CD4-positive, alpha-beta memory T cell (primary cell): ENCODE measurements around the gene IST1. TPM values are rescaled to one million over a fixed set of nuclear protein-coding genes. Genes with fewer than 3 reads are reported as not detected.
A peak's percentile ranks its signal among the peaks of the same experiment; 100 is the strongest.
"Not testable (repeated sequence)": the region's sequence is repeated elsewhere in the genome, so short reads cannot be mapped to it uniquely, and the experiment has no call there.

Experiments
- CTCF ChIA-PET: fragments of 350-600 bp; sonication (Branson Sonifier 250); formaldehyde crosslinking; loops from one replicate; lab custom pipeline; 2021; ENCODE audit warnings: inconsistent platforms; ENCODE audit not compliant: partially characterized antibody; lab: Charles Lee
- POLR2A ChIA-PET: fragments of 350-600 bp; sonication (Branson Sonifier 250); formaldehyde crosslinking; loops from one replicate; lab custom pipeline; 2021; ENCODE audit not compliant: partially characterized antibody; lab: Charles Lee
- DNase-seq, 5 donors: peaks; one replicate each; pipeline versions ENCODE4 v3.0.0 to v3.0.0-alpha.2; 2020 to 2022; ENCODE audit warnings: mixed read lengths in 1 of 5
- H3K27ac ChIP-seq: one replicate; pipeline ENCODE4 v1.7.0; 2013; ENCODE audit warnings: low read depth, low read length
- H3K27me3 ChIP-seq: 2 replicates; pipeline ENCODE4 v1.7.0; 2013; ENCODE audit warnings: mild to moderate bottlenecking, low read length, moderate library complexity; ENCODE audit not compliant: insufficient read depth
- H3K36me3 ChIP-seq: 2 replicates; pipeline ENCODE4 v1.7.0; 2013; ENCODE audit warnings: mild to moderate bottlenecking, low read length, moderate library complexity; ENCODE audit not compliant: insufficient read depth
- H3K4me1 ChIP-seq: 2 replicates; pipeline ENCODE4 v1.7.0; 2013; ENCODE audit warnings: mild to moderate bottlenecking, low read length, moderate library complexity; ENCODE audit not compliant: insufficient read depth
- H3K4me3 ChIP-seq, 2 donors: one replicate each; pipeline ENCODE4 v1.7.0; 2013; ENCODE audit warnings: low read length in 2 of 2, mild to moderate bottlenecking in 1 of 2
- H3K9me3 ChIP-seq, 2 donors: one replicate each; pipeline ENCODE4 v1.7.0; 2013; ENCODE audit warnings: low read length in 2 of 2, control low read depth in 1 of 2; ENCODE audit not compliant: control insufficient read depth in 1 of 2
- H3K27ac Mint-ChIP-seq, 7 donors: one replicate each; pipeline ENCODE4 v1.8.0; 2020 to 2021; ENCODE audit warnings: mixed read lengths in 7 of 7, mild to moderate bottlenecking in 6 of 7, inconsistent platforms in 3 of 7, moderate library complexity in 3 of 7
- H3K27me3 Mint-ChIP-seq, 2 donors: one replicate each; pipeline ENCODE4 v1.8.0; 2020 to 2021; ENCODE audit warnings: mixed read lengths in 2 of 2
- H3K36me3 Mint-ChIP-seq, 2 donors: one replicate each; pipeline ENCODE4 v1.8.0; 2020 to 2021; ENCODE audit warnings: mixed read lengths in 2 of 2, inconsistent platforms in 1 of 2, mild to moderate bottlenecking in 1 of 2
- H3K4me1 Mint-ChIP-seq, 4 donors: one replicate each; pipeline ENCODE4 v1.8.0; 2020 to 2021; ENCODE audit warnings: mixed read lengths in 4 of 4, mild to moderate bottlenecking in 1 of 4
- H3K4me3 Mint-ChIP-seq, 8 donors: one replicate each; pipeline ENCODE4 v1.8.0; 2020 to 2021; ENCODE audit warnings: mixed read lengths in 8 of 8, mild to moderate bottlenecking in 7 of 8, moderate library complexity in 6 of 8, inconsistent platforms in 3 of 8
- H3K9me3 Mint-ChIP-seq, 8 donors: one replicate each; pipeline ENCODE4 v1.8.0; 2020 to 2021; ENCODE audit warnings: mixed read lengths in 8 of 8, mild to moderate bottlenecking in 5 of 8, inconsistent platforms in 3 of 8, moderate library complexity in 1 of 8
- intact Hi-C: fragments of 100-400 bp; cut with micrococcal nuclease; formaldehyde crosslinking; loops from one replicate; pipeline ENCODE4 v1.15.1; 2023
- polyA plus RNA-seq, 2 donors: library from polyadenylated mRNA; unstranded; fragments of 300-500 nt; fragmentation: Illumina TruSeq; gene quantifications; one replicate each; pipeline ENCODE4 v1.2.3, GENCODE V29; 2021
- total RNA-seq, 2 experiments: library from RNA; stranded (reverse); gene quantifications; one replicate each; pipeline ENCODE4 v1.2.3, GENCODE V29; 2021

IST1 gene
- total and polyA plus RNA-seq, 4 experiments from 2014 or later: 180 to 287 (median 231) TPM

DNA sequence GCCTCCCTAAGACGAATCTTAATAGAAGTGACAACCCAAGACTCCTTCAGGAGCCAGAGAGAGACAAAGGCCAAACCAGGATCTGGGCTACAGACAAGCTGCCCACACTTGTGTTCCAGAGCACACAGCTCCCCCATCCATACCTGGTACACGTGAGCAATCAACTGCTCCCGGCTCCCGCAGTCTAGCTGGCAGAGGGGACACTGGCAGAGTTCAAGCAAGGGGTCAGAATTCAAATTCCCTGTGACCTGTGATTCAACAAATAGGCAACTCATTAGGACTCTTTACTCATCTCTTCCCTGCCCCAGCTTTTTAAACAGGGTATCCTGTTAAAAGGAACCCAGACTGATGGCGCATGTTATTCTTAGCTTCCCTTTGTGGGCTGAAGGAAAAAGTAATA, 31.3 kb upstream of the IST1 start:
- no peaks in the 10 kb centered on the region for H3K4me1 ChIP-seq
- H3K27ac ChIP-seq: no peak overlapping the region
- ChIA-PET POLR2A (no interaction called here), CTCF (interaction anchor here (2.8 kb wide), 1 partner anchor 18 kb away, joined by 16 read pairs; no protein-coding TSS in a partner anchor)
- no peaks in the 10 kb centered on the region for H3K9me3 Mint-ChIP-seq
- no peaks in the 10 kb centered on the region for H3K9me3 ChIP-seq
- H3K4me1 Mint-ChIP-seq: peaks cover 0 to 17% (median 3%) of the 10 kb centered on the region in 4 donors
- H3K27me3 ChIP-seq: no peaks in the 10 kb centered on the region
- H3K4me3 Mint-ChIP-seq: no peak overlapping the region
- intact Hi-C loops: no loop called here
- DNase-seq: no peak
- no peak overlapping the region for H3K4me3 ChIP-seq
- H3K36me3 Mint-ChIP-seq: peaks cover 35 to 70% of the 10 kb centered on the region in 2 donors
- peak overlapping the region in 1 of 7 donors; percentile 29 for H3K27ac Mint-ChIP-seq
- no peaks in the 10 kb centered on the region for H3K27me3 Mint-ChIP-seq
- peaks cover 33% of the 10 kb centered on the region for H3K36me3 ChIP-seq

DNA sequence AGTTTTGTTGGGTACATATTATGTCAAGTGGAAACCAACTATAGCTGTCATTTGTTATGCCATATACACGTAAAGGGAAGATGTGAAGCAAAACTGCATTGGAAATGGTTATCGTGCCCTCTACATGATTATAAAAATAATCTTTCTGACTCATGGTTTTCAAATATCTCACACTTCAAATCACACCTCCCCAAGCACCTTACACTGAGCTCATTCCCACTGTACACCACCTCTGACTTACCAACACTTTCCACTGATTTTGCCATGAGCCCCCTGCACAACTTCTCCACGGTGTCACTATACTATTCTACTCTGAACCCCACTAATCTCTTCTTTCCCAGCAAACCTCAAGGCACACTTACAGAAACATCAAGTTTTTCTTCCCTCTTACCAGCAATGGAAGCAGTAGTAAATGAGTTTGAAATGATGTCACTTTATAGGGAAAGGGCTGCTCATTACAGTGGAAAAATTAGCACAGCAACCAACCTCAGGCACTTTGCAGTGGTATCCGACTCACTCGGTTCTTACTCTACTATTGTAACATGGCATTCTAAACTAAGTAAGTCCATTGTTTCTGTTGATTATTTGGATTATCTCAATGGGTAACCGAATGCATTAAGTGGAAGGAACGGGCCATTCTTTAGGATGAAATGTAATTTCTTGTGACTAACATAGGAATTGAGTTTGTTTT, 30.0 kb upstream of the IST1 start:
- no peaks in the 10 kb centered on the region for H3K9me3 Mint-ChIP-seq
- peaks cover 38 to 72% of the 10 kb centered on the region in 2 donors for H3K36me3 Mint-ChIP-seq
- no peak for DNase-seq
- POLR2A ChIA-PET: interaction anchor here (1.2 kb wide), 1 partner anchor 17 kb away, joined by 3 read pairs; no protein-coding TSS in a partner anchor
- no peaks in the 10 kb centered on the region for H3K9me3 ChIP-seq
- CTCF ChIA-PET: interaction anchor here (1.0 kb wide), 1 partner anchor 17 kb away, joined by 4 read pairs; no protein-coding TSS in a partner anchor
- peaks cover 0 to 20% (median 5%) of the 10 kb centered on the region in 4 donors for H3K4me1 Mint-ChIP-seq
- intact Hi-C loops: no loop called here
- no peaks in the 10 kb centered on the region for H3K27me3 Mint-ChIP-seq
- no peaks in the 10 kb centered on the region for H3K27me3 ChIP-seq
- peak overlapping the region in 5 of 7 donors; percentile 14 to 65 (median 43) for H3K27ac Mint-ChIP-seq
- H3K4me3 ChIP-seq: no peak overlapping the region
- H3K4me3 Mint-ChIP-seq: no peak overlapping the region
- H3K36me3 ChIP-seq: peaks cover 30% of the 10 kb centered on the region
- no peak overlapping the region for H3K27ac ChIP-seq
- no peaks in the 10 kb centered on the region for H3K4me1 ChIP-seq

DNA sequence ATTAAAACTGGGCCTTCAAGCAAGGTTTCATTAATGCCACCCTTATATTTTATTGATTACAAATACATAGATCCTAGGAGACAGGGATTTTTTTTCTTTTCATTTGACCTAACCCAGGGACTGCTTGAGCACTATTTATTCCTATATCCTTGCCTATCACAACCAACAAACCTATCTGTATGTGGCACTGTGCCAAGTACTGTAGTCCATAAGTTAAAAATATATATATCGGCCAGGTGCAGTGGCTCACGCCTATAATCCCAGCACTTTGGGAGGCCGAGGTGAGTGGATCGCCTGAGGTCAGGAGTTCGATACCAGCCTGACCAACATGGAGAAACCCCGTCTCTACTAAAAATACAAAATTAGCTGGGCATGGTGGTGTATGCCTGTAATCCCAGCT, 28.2 kb upstream of the IST1 start:
- H3K4me3 Mint-ChIP-seq, H3K4me3 ChIP-seq, H3K27ac ChIP-seq, H3K9me3 ChIP-seq, H3K27me3 ChIP-seq, intact Hi-C loops, H3K9me3 Mint-ChIP-seq, H3K4me1 ChIP-seq, H3K27ac Mint-ChIP-seq, DNase-seq, POLR2A ChIA-PET, H3K27me3 Mint-ChIP-seq: not testable (repeated sequence)
- Mint-ChIP-seq H3K36me3 (peaks cover 28 to 62% of the 10 kb centered on the region in 2 donors), H3K4me1 (peaks cover 0 to 18% (median 5%) of the 10 kb centered on the region in 4 donors)
- CTCF ChIA-PET: interaction anchor here (0.6 to 2.2 kb wide), 4 partner anchors 15 to 95 kb away, joined by 3 to 11 read pairs (median 3); no protein-coding TSS in a partner anchor
- peaks cover 23% of the 10 kb centered on the region for H3K36me3 ChIP-seq

DNA sequence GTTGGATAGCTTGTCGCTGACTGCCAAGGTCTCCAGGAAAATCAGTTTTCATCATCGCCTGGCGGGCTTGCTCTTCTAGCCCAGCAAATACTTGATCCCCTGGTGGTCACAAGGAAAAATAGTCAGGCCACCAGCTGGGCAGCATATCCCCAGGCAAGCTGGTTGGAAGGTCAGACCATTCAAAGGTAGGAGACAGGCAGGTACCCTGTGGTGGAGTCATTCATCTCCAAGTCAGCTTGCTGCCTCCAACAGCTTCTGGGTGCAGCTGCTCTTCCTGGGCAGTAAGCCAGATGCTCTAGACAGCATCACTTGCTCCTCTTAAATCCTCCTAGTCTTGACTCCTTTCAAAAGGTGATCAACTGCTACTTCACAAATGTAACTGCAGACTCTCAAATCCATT, 27.4 kb upstream of the IST1 start:
- Mint-ChIP-seq H3K27ac (peak overlapping the region in 2 of 7 donors; percentile 55 to 60), H3K9me3 (no peaks in the 10 kb centered on the region), H3K4me3 (no peak overlapping the region), H3K36me3 (peaks cover 28 to 58% of the 10 kb centered on the region in 2 donors), H3K4me1 (peaks cover 4 to 21% (median 6%) of the 10 kb centered on the region in 4 donors), H3K27me3 (no peaks in the 10 kb centered on the region)
- CTCF ChIA-PET: interaction anchor here (1.1 to 2.2 kb wide), 2 partner anchors 14 to 93 kb away, joined by 3 to 11 read pairs; no protein-coding TSS in a partner anchor
- H3K4me3 ChIP-seq: no peak overlapping the region
- no peaks in the 10 kb centered on the region for H3K4me1 ChIP-seq
- POLR2A ChIA-PET: no interaction called here
- intact Hi-C loops: no loop called here
- no peaks in the 10 kb centered on the region for H3K9me3 ChIP-seq
- peaks cover 23% of the 10 kb centered on the region for H3K36me3 ChIP-seq
- no peak for DNase-seq
- no peaks in the 10 kb centered on the region for H3K27me3 ChIP-seq
- H3K27ac ChIP-seq: no peak overlapping the region

DNA sequence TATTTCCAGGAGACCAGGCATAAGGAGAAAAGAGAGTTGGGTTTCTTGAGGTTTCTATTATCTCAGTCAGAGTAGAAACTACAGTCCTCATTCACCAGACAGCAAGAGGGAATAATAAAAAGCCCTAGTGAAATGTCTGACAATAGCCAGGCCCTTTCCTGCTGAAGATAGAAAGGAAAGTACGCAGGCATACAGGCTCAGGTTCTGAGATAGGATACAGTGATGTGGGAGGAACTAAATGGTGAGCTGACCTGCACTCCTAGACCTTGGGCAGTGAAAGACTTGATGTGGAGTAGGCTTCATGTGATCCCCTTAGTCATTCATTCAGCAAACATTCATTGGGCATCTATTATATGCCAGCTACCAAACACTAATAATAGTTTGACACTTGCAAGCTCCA, 26.2 kb upstream of the IST1 start:
- Histone ChIP-seq H3K27me3 (no peaks in the 10 kb centered on the region), H3K9me3 (no peaks in the 10 kb centered on the region), H3K4me3 (no peak overlapping the region), H3K4me1 (no peaks in the 10 kb centered on the region), H3K27ac (no peak overlapping the region), H3K36me3 (peaks cover 16% of the 10 kb centered on the region)
- Mint-ChIP-seq H3K27ac (no peak overlapping the region), H3K27me3 (no peaks in the 10 kb centered on the region), H3K4me1 (peaks cover 6 to 25% (median 8%) of the 10 kb centered on the region in 4 donors), H3K9me3 (no peaks in the 10 kb centered on the region), H3K4me3 (no peak overlapping the region), H3K36me3 (peaks cover 25 to 53% of the 10 kb centered on the region in 2 donors)
- DNase-seq: no peak
- ChIA-PET POLR2A (interaction anchor here (2.4 kb wide), 1 partner anchor 12 kb away, joined by 7 read pairs; no protein-coding TSS in a partner anchor), CTCF (interaction anchor here (6.0 kb wide), 1 partner anchor 13 kb away, joined by 34 read pairs; no protein-coding TSS in a partner anchor)
- intact Hi-C loops: no loop called here

DNA sequence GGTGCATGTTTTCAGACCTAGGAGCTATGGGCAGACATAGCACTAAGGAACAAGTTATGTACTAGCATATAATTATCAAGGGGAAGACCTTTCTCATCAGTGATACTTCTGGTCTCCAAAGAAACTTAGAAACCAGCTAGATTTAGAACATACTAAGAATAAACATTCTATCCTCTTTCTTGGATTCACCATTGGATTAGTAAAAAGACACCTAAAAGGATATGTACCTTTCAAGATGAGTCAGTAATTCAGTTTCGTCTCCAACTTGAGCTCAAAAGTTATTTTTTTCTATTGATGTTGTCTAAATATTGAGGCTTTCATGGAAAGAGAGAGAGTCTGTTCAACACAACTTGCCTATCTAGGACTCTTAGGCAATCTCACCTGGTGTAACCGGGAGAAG, 24.5 kb upstream of the IST1 start:
- ChIA-PET CTCF (interaction anchor here (1.0 to 6.0 kb wide), 3 partner anchors 9 to 12 kb away, joined by 3 to 34 read pairs (median 4); no protein-coding TSS in a partner anchor), POLR2A (interaction anchor here (0.7 to 2.4 kb wide), 4 partner anchors 9 to 62 kb away, joined by 3 to 7 read pairs (median 4); partner anchors contain the start of gene AP1G1)
- Histone ChIP-seq H3K9me3 (no peaks in the 10 kb centered on the region), H3K27me3 (no peaks in the 10 kb centered on the region), H3K27ac (no peak overlapping the region), H3K36me3 (peaks cover 13% of the 10 kb centered on the region), H3K4me1 (no peaks in the 10 kb centered on the region), H3K4me3 (no peak overlapping the region)
- Mint-ChIP-seq H3K9me3 (no peaks in the 10 kb centered on the region), H3K4me1 (peaks cover 6 to 20% (median 7%) of the 10 kb centered on the region in 4 donors), H3K4me3 (no peak overlapping the region), H3K36me3 (peaks cover 17 to 44% of the 10 kb centered on the region in 2 donors), H3K27me3 (no peaks in the 10 kb centered on the region), H3K27ac (peak overlapping the region in 2 of 7 donors; percentile 16 to 29)
- DNase-seq: no peak
- intact Hi-C loops: no loop called here

DNA sequence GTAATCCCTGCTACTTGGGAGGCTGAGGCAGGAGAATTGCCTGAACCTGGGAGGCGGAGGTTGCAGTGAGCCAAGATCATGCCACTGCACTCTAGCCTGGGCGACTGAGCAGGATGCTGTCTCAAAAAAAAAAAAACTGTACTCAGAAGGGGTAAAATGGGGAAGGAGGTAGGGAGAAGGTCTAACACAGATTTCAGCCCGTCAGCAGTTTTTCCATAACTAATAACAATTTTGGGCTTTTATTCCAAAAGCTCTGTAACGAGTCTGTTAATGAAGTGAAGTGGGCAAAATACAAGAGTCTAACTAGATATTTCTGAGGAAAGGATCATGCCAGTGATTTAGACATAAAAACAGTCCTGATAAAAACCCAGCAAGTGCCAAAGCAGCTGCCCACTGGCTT, 22.1 kb upstream of the IST1 start:
- POLR2A ChIA-PET: interaction anchor here (1.5 kb wide), 1 partner anchor 23 kb away, joined by 4 read pairs; no protein-coding TSS in a partner anchor
- no peaks in the 10 kb centered on the region for H3K27me3 ChIP-seq
- intact Hi-C loops: no loop called here

More for the DNA sequence above, 22.1 kb upstream of the IST1 start:
- Histone ChIP-seq H3K36me3 (peaks cover 9% of the 10 kb centered on the region), H3K9me3 (no peaks in the 10 kb centered on the region), H3K4me1 (no peaks in the 10 kb centered on the region), H3K27ac (no peak overlapping the region), H3K4me3 (no peak overlapping the region)
- H3K27ac Mint-ChIP-seq: peak overlapping the region in 4 of 7 donors; percentile 2 to 73 (median 46)
- H3K9me3 Mint-ChIP-seq: no peaks in the 10 kb centered on the region
- CTCF ChIA-PET: interaction anchor here (6.0 kb wide), 1 partner anchor 9 kb away, joined by 34 read pairs; no protein-coding TSS in a partner anchor
- peak overlapping the region in 2 of 8 donors; percentile 29 to 68 for H3K4me3 Mint-ChIP-seq
- no peaks in the 10 kb centered on the region for H3K27me3 Mint-ChIP-seq
- no peak for DNase-seq
- H3K36me3 Mint-ChIP-seq: peaks cover 18 to 33% of the 10 kb centered on the region in 2 donors
- H3K4me1 Mint-ChIP-seq: peaks cover 7 to 21% (median 8%) of the 10 kb centered on the region in 4 donors
